Activated CD8-positive, alpha-beta memory T cell treated with anti-CD3 and anti-CD28 coated beads, Interleukin-2, amount 10 ng/mL, durations not matched to agents 7 days and 5 days (primary cell): ENCODE results near the gene SEC14L2. TPM values are rescaled to one million over a fixed set of nuclear protein-coding genes. Genes with fewer than 3 reads are reported as not detected.

Source experiments
- ATAC-seq: fragments of 150-1000 bp; cut with Tn5 transposase; one replicate; pipeline ENCODE4 v1.10.0; 2021; ENCODE audit warnings: moderate library complexity
- CTCF ChIA-PET: fragments of 350-600 bp; sonication (Branson Sonifier 250); formaldehyde crosslinking; loops from one replicate; lab custom pipeline; 2021; ENCODE audit warnings: antibody characterized with exemption; lab: Charles Lee
- DNase-seq: peaks from one replicate; pipeline ENCODE4 v3.0.0-alpha.2; 2020
- H3K27ac Mint-ChIP-seq: one replicate; pipeline ENCODE4 v1.8.0; 2021; ENCODE audit warnings: mild to moderate bottlenecking, mixed read lengths
- H3K27me3 Mint-ChIP-seq: one replicate; pipeline ENCODE4 v1.8.0; 2021; ENCODE audit warnings: mixed read lengths
- H3K36me3 Mint-ChIP-seq: one replicate; pipeline ENCODE4 v1.8.0; 2021; ENCODE audit warnings: mild to moderate bottlenecking, mixed read lengths
- H3K4me1 Mint-ChIP-seq: one replicate; pipeline ENCODE4 v1.8.0; 2021; ENCODE audit warnings: mixed read lengths
- H3K4me3 Mint-ChIP-seq: one replicate; pipeline ENCODE4 v1.8.0; 2021; ENCODE audit warnings: mild to moderate bottlenecking, moderate library complexity, mixed read lengths
- H3K9me3 Mint-ChIP-seq: one replicate; pipeline ENCODE4 v1.8.0; 2022; ENCODE audit warnings: low read depth, mixed read lengths
- total RNA-seq, 2 experiments: library from RNA; stranded (reverse); gene quantifications; one replicate each; pipeline ENCODE4 v1.2.3, GENCODE V29; 2021

Gene SEC14L2
- total RNA-seq, 2 experiments from 2014 or later = 2.2 to 4.8 TPM

DNA sequence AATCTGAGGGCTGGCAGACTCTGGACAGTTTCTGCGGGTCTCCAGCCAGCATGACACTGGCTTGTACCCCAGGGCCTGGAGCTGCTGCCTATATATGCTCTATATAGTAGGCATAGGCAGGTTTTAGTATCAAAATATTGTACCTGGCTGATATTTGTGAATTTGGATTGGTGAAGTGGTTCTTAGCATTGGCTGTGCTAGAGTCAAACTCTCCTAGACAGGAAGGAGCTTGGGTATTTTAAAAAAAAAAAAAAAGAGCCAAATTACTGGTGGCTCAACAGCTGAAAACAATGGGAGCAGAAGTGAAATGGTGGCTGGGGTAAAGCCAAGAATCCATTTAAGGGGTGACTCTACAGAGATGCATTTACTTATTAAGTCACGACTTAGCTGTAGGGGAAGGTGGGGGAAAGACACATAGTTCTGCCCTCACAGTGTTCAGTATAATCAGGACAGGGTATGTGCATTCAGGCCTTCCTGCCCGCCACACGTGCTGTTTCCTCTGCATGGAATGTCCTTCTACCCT lies 17.8 kb downstream of the SEC14L2 start:
- DNase-seq (no peak), ATAC-seq (no peak)
- H3K4me1 Mint-ChIP-seq = peaks cover 12% of the 10 kb centered on the region
- CTCF ChIA-PET = interaction anchor here (0.6 to 2.8 kb wide), 4 partner anchors 11 to 127 kb away, joined by 3 to 17 read pairs (median 4); partner anchors contain the start of gene MTFP1
- H3K36me3 Mint-ChIP-seq = peaks cover 21% of the 10 kb centered on the region
- H3K27ac Mint-ChIP-seq = no peak overlapping the region
- no peak overlapping the region for H3K4me3 Mint-ChIP-seq
- no peaks in the 10 kb centered on the region for H3K9me3 Mint-ChIP-seq
- H3K27me3 Mint-ChIP-seq = no peaks in the 10 kb centered on the region

DNA sequence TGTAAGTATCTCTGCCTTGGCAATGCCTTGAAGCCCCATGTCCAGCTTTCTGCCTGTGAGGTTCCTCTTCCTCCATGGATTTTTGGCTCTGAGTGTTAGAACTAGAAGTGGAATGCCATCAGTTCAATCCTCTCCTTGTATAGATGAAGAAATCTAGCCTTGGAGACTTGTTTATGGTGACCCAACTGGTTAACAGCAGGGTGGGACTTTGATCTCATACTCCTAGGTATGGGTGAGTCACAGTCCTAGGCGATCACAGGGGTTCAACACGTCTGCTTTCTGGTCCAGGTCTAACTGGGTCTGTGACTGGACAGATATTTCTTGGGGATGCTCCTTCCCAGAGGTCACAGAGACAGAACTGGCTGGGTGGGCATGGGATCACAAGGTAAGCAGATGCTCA lies 19.6 kb downstream of the SEC14L2 start:
- H3K4me1 Mint-ChIP-seq = peaks cover 24% of the 10 kb centered on the region
- CTCF ChIA-PET = interaction anchor here (1.1 kb wide), 1 partner anchor 28 kb away, joined by 3 read pairs; no protein-coding TSS in a partner anchor
- no peaks in the 10 kb centered on the region for H3K9me3 Mint-ChIP-seq
- H3K27me3 Mint-ChIP-seq = no peaks in the 10 kb centered on the region
- ATAC-seq = no peak
- peaks cover 24% of the 10 kb centered on the region for H3K36me3 Mint-ChIP-seq
- H3K27ac Mint-ChIP-seq = no peak overlapping the region
- no peak overlapping the region for H3K4me3 Mint-ChIP-seq
- no peak for DNase-seq

GRCh38 chr22:30416837-30417236 lies 20.0 kb downstream of the SEC14L2 start:
- CTCF ChIA-PET = interaction anchor here (1.1 kb wide), 2 partner anchors 28 to 129 kb away, joined by 3 read pairs; no protein-coding TSS in a partner anchor
- Mint-ChIP-seq H3K27ac (no peak overlapping the region), H3K36me3 (peaks cover 26% of the 10 kb centered on the region), H3K27me3 (no peaks in the 10 kb centered on the region), H3K4me1 (peaks cover 28% of the 10 kb centered on the region), H3K9me3 (no peaks in the 10 kb centered on the region), H3K4me3 (no peak overlapping the region)
- no peak for DNase-seq
- no peak for ATAC-seq

- ATAC-seq (no peak), DNase-seq (no peak)
- Mint-ChIP-seq H3K4me1 (peaks cover 39% of the 10 kb centered on the region), H3K36me3 (peaks cover 29% of the 10 kb centered on the region), H3K27me3 (no peaks in the 10 kb centered on the region), H3K27ac (no peak overlapping the region), H3K4me3 (no peak overlapping the region), H3K9me3 (no peaks in the 10 kb centered on the region)
- CTCF ChIA-PET = interaction anchor here (1.0 to 6.9 kb wide), 2 partner anchors 10 to 29 kb away, joined by 3 to 79 read pairs; no protein-coding TSS in a partner anchor
Observed at GRCh38 chr22:30420347-30421125, 23.7 kb downstream of the SEC14L2 start.

GRCh38 chr22:30421695-30422480 lies 25.1 kb downstream of the SEC14L2 start:
- Mint-ChIP-seq H3K4me3 (peak overlapping the region; percentile 96), H3K27ac (peak overlapping the region; percentile 96), H3K9me3 (no peaks in the 10 kb centered on the region), H3K36me3 (peaks cover 28% of the 10 kb centered on the region), H3K4me1 (peaks cover 48% of the 10 kb centered on the region), H3K27me3 (no peaks in the 10 kb centered on the region)
- CTCF ChIA-PET = interaction anchor here (0.8 to 6.9 kb wide), 9 partner anchors 9 to 154 kb away, joined by 3 to 79 read pairs (median 4); partner anchors contain the start of genes CASTOR1, RNF215 and SEC14L2
- ATAC-seq (no peak), DNase-seq (no peak)

- H3K27me3 Mint-ChIP-seq = no peaks in the 10 kb centered on the region
- CTCF ChIA-PET = interaction anchor here (0.8 to 6.9 kb wide), 12 partner anchors 8 to 191 kb away, joined by 3 to 79 read pairs (median 4); partner anchors contain the start of genes CASTOR1, CCDC157, RNF215 and SEC14L2
- ATAC-seq = no peak
- H3K36me3 Mint-ChIP-seq = peaks cover 33% of the 10 kb centered on the region
- H3K4me3 Mint-ChIP-seq = peak overlapping the region; percentile 96
- H3K9me3 Mint-ChIP-seq = no peaks in the 10 kb centered on the region
- DNase-seq = no peak
- H3K27ac Mint-ChIP-seq = peak overlapping the region; percentile 96
- peaks cover 54% of the 10 kb centered on the region for H3K4me1 Mint-ChIP-seq
Observed at GRCh38 chr22:30422481-30423300, 25.9 kb downstream of the SEC14L2 start.

GRCh38 chr22:30423301-30423958 lies 26.6 kb downstream of the SEC14L2 start:
- Mint-ChIP-seq H3K36me3 (peaks cover 33% of the 10 kb centered on the region), H3K4me3 (peak overlapping the region; percentile 96), H3K27ac (peak overlapping the region; percentile 96), H3K9me3 (no peaks in the 10 kb centered on the region), H3K27me3 (no peaks in the 10 kb centered on the region), H3K4me1 (peaks cover 54% of the 10 kb centered on the region)
- peak; percentile 75 for DNase-seq
- ATAC-seq = peak; percentile 35
- CTCF ChIA-PET = interaction anchor here (0.9 to 6.9 kb wide), 15 partner anchors 9 to 192 kb away, joined by 3 to 79 read pairs (median 10); partner anchors contain the start of genes CASTOR1, CCDC157, RNF215 and SEC14L2

- ATAC-seq (peak; percentile 91), DNase-seq (peak; percentile 100)
- H3K4me3 Mint-ChIP-seq = peak overlapping the region; percentile 96
- no peaks in the 10 kb centered on the region for H3K9me3 Mint-ChIP-seq
- H3K36me3 Mint-ChIP-seq = peaks cover 33% of the 10 kb centered on the region
- H3K4me1 Mint-ChIP-seq = peaks cover 54% of the 10 kb centered on the region
- H3K27ac Mint-ChIP-seq = peak overlapping the region; percentile 96
- no peaks in the 10 kb centered on the region for H3K27me3 Mint-ChIP-seq
- CTCF ChIA-PET = interaction anchor here (0.9 to 6.9 kb wide), 14 partner anchors 10 to 192 kb away, joined by 3 to 79 read pairs (median 10); partner anchors contain the start of genes CASTOR1, CCDC157, RNF215 and SEC14L2
Observed at GRCh38 chr22:30423959-30424533, 27.2 kb downstream of the SEC14L2 start.

- DNase-seq (peak; percentile 59), ATAC-seq (no peak)
- Mint-ChIP-seq H3K4me3 (peak overlapping the region; percentile 96), H3K27me3 (no peaks in the 10 kb centered on the region), H3K4me1 (peaks cover 54% of the 10 kb centered on the region), H3K27ac (peak overlapping the region; percentile 96), H3K36me3 (peaks cover 33% of the 10 kb centered on the region), H3K9me3 (no peaks in the 10 kb centered on the region)
- CTCF ChIA-PET = interaction anchor here (0.9 to 6.9 kb wide), 15 partner anchors 11 to 181 kb away, joined by 3 to 79 read pairs (median 10); partner anchors contain the start of genes CASTOR1, CCDC157, RNF215 and SEC14L2
Observed at GRCh38 chr22:30424534-30425326, 27.9 kb downstream of the SEC14L2 start.

DNA sequence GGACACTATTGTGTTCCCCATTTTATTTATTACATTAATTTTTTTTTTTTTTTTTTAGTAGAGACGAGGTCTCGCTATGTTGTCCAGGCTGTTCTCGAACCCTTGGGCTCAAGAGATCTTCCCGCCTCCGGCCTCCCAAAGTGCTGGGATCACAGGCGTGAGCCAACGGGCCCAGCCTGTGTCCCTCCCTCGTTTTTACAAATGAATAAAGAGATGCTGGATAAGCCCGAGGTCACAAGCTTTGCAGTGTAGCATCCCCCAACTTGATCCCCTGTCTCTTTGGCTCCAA lies 28.5 kb downstream of the SEC14L2 start:
- H3K4me1 Mint-ChIP-seq = peaks cover 52% of the 10 kb centered on the region
- ATAC-seq (no peak), DNase-seq (no peak)
- H3K36me3 Mint-ChIP-seq = peaks cover 36% of the 10 kb centered on the region
- H3K9me3 Mint-ChIP-seq = no peaks in the 10 kb centered on the region
- CTCF ChIA-PET = interaction anchor here (1.6 to 6.9 kb wide), 10 partner anchors 11 to 162 kb away, joined by 4 to 79 read pairs (median 15); partner anchors contain the start of genes CASTOR1, RNF215 and SEC14L2
- H3K27ac Mint-ChIP-seq = peak overlapping the region; percentile 96
- H3K27me3 Mint-ChIP-seq = no peaks in the 10 kb centered on the region
- peak overlapping the region; percentile 96 for H3K4me3 Mint-ChIP-seq
